KMS-11 (cell line): ENCODE measurements around the gene MAPK11.

Source experiments
- H2AFZ ChIP-seq: fragments of 200-600 bp; sonication (generic); 2 replicates; pipeline ENCODE4 v1.6.1; 2016; ENCODE audit warnings: antibody characterized with exemption, mixed run types, low read depth
- H3K27ac ChIP-seq: fragments of 200-600 bp; sonication (generic); 2 replicates; pipeline ENCODE4 v1.6.1; 2016; ENCODE audit warnings: mild to moderate bottlenecking, mixed run types
- H3K27me3 ChIP-seq: fragments of 200-600 bp; sonication (generic); 2 replicates; pipeline ENCODE4 v1.6.1; 2017; ENCODE audit warnings: mild to moderate bottlenecking, low read depth, mixed run types, moderate library complexity; ENCODE audit not compliant: insufficient read depth
- H3K36me3 ChIP-seq: fragments of 200-600 bp; sonication (generic); 2 replicates; pipeline ENCODE4 v1.6.1; 2017; ENCODE audit warnings: mild to moderate bottlenecking, mixed run types; ENCODE audit not compliant: insufficient read depth
- H3K4me1 ChIP-seq: fragments of 200-600 bp; sonication (generic); 2 replicates; pipeline ENCODE4 v1.6.1; 2016; ENCODE audit warnings: mild to moderate bottlenecking, low read depth, mixed run types; ENCODE audit not compliant: poor library complexity, severe bottlenecking
- H3K4me2 ChIP-seq: fragments of 200-600 bp; sonication (generic); 2 replicates; pipeline ENCODE4 v1.7.0; 2016; ENCODE audit warnings: mild to moderate bottlenecking, mixed run types
- H3K4me3 ChIP-seq: fragments of 200-600 bp; sonication (generic); IDR thresholded peaks from 2 replicates; pipeline ENCODE4 v1.6.1; 2017; ENCODE audit warnings: low read depth, low read length, mixed read lengths; ENCODE audit not compliant: insufficient read depth
- H3K79me2 ChIP-seq: fragments of 200-600 bp; sonication (generic); 2 replicates; pipeline ENCODE4 v1.6.1; 2016; ENCODE audit warnings: low read depth, mixed run types; ENCODE audit not compliant: insufficient read depth
- H3K9ac ChIP-seq: fragments of 200-600 bp; sonication (generic); 2 replicates; pipeline ENCODE4 v1.6.1; 2016; ENCODE audit warnings: mild to moderate bottlenecking, mixed run types
- H4K20me1 ChIP-seq: fragments of 200-600 bp; sonication (generic); 2 replicates; pipeline ENCODE4 v1.6.1; 2016; ENCODE audit warnings: mild to moderate bottlenecking, mixed run types; ENCODE audit not compliant: insufficient read depth
- CTCF ChIP-seq: fragments of 200-600 bp; sonication (generic); conservative IDR thresholded peaks from 2 replicates; pipeline ENCODE4 v1.6.1; 2017; ENCODE audit warnings: low read depth, mild to moderate bottlenecking, antibody characterized with exemption, low read length, moderate library complexity, mixed read lengths

MAPK11 gene

GRCh38 chr22:50317674-50318073, 47.5 kb upstream of the MAPK11 start:
- H3K4me3 ChIP-seq: no peak overlapping the region
- peaks cover 6% of the 10 kb centered on the region for H3K4me1 ChIP-seq
- H3K9ac ChIP-seq: no peak overlapping the region
- no peaks in the 10 kb centered on the region for H3K79me2 ChIP-seq
- no peaks in the 10 kb centered on the region for H4K20me1 ChIP-seq
- H3K27me3 ChIP-seq: no peaks in the 10 kb centered on the region
- no peaks in the 10 kb centered on the region for H3K36me3 ChIP-seq
- H3K27ac ChIP-seq: no peak overlapping the region
- H3K4me2 ChIP-seq: no peak overlapping the region
- no peak for TF ChIP-seq CTCF
- H2AFZ ChIP-seq: no peak overlapping the region

- Histone ChIP-seq H3K4me1 (peaks cover 6% of the 10 kb centered on the region), H2AFZ (no peak overlapping the region), H3K27me3 (no peaks in the 10 kb centered on the region), H3K9ac (no peak overlapping the region), H4K20me1 (no peaks in the 10 kb centered on the region), H3K4me2 (no peak overlapping the region), H3K36me3 (no peaks in the 10 kb centered on the region), H3K79me2 (no peaks in the 10 kb centered on the region), H3K27ac (no peak overlapping the region), H3K4me3 (no peak overlapping the region)
- TF ChIP-seq CTCF: no peak
Measured at GRCh38 chr22:50317178-50317577, 47.0 kb upstream of the MAPK11 start.

- Histone ChIP-seq H3K36me3 (no peaks in the 10 kb centered on the region), H3K4me1 (peaks cover 6% of the 10 kb centered on the region), H3K4me3 (no peak overlapping the region), H3K27me3 (no peaks in the 10 kb centered on the region), H4K20me1 (no peaks in the 10 kb centered on the region), H3K9ac (no peak overlapping the region), H3K79me2 (no peaks in the 10 kb centered on the region), H3K4me2 (no peak overlapping the region), H3K27ac (no peak overlapping the region), H2AFZ (no peak overlapping the region)
- no peak for TF ChIP-seq CTCF
Measured at GRCh38 chr22:50316114-50317065, 46.2 kb upstream of the MAPK11 start.

- Histone ChIP-seq H4K20me1 (no peaks in the 10 kb centered on the region), H3K4me1 (peaks cover 6% of the 10 kb centered on the region), H3K27ac (no peak overlapping the region), H3K79me2 (no peaks in the 10 kb centered on the region), H3K4me2 (no peak overlapping the region), H3K36me3 (no peaks in the 10 kb centered on the region), H3K27me3 (no peaks in the 10 kb centered on the region), H3K9ac (no peak overlapping the region), H3K4me3 (no peak overlapping the region), H2AFZ (no peak overlapping the region)
- TF ChIP-seq CTCF: no peak
Measured at GRCh38 chr22:50315289-50316113, 45.3 kb upstream of the MAPK11 start.
